ENCODE data around the gene SPECC1.
"Not testable (repeated sequence)": the region's sequence is repeated elsewhere in the genome, so short reads cannot be mapped to it uniquely, and the experiment has no call there.

Gene SPECC1

GRCh38 chr17:20327739-20328138 lies 318.6 kb downstream of the SPECC1 start:
- H3K4me1 ChIP-seq (ENCODE audit: control insufficient read depth in 1 of 2, insufficient read depth in 2 of 2, low read length in 2 of 2); H4K12ac ChIP-seq (ENCODE audit: low read depth, low read length); H2BK120ac ChIP-seq (ENCODE audit: insufficient read depth, low read length, poor library complexity); H3K27me3 ChIP-seq (ENCODE audit: insufficient read depth, low read length); H2BK12ac ChIP-seq (ENCODE audit: low read length); H3K79me1 ChIP-seq (ENCODE audit: low read length); H3K27ac ChIP-seq (ENCODE audit: low read depth, low read length); H3K4me3 ChIP-seq (ENCODE audit: low read depth, low read length); H2BK5ac ChIP-seq (ENCODE audit: low read depth, low read length, poor library complexity); H4K8ac ChIP-seq (ENCODE audit: low read depth, low read length); H3K9ac ChIP-seq (ENCODE audit: low read length); H3K4ac ChIP-seq (ENCODE audit: low read depth, low read length); H3K4me2 ChIP-seq (ENCODE audit: low read length); H4K91ac ChIP-seq (ENCODE audit: low read depth, low read length); H2AFZ ChIP-seq (ENCODE audit: insufficient read depth, low read length, poor library complexity); H3K9me3 ChIP-seq (ENCODE audit: insufficient read depth, low read depth, low read length); H3K79me2 ChIP-seq (ENCODE audit: control insufficient read depth, insufficient read depth, low read length, poor library complexity); H2AK5ac ChIP-seq (ENCODE audit: low read length); H3K23ac ChIP-seq (ENCODE audit: low read length); DNase-seq; H3K36me3 ChIP-seq (ENCODE audit: control insufficient read depth in 1 of 2, insufficient read depth in 2 of 2, low read length in 2 of 2); H3K18ac ChIP-seq (ENCODE audit: low read length); H3K14ac ChIP-seq (ENCODE audit: low read length): not testable (repeated sequence)
- WGBS (ENCODE audit: extremely low coverage, insufficient coverage, insufficient read length): no CpG with 5 or more reads among the region's 3 CpGs

- not testable (repeated sequence) for DNase-seq; H3K9ac ChIP-seq (ENCODE audit: low read length); H4K8ac ChIP-seq (ENCODE audit: low read depth, low read length); H3K27ac ChIP-seq (ENCODE audit: low read depth, low read length); H3K4me1 ChIP-seq (ENCODE audit: control insufficient read depth in 1 of 2, insufficient read depth in 2 of 2, low read length in 2 of 2); H3K18ac ChIP-seq (ENCODE audit: low read length); H2BK5ac ChIP-seq (ENCODE audit: low read depth, low read length, poor library complexity); H2BK120ac ChIP-seq (ENCODE audit: insufficient read depth, low read length, poor library complexity); H3K79me1 ChIP-seq (ENCODE audit: low read length); H3K36me3 ChIP-seq (ENCODE audit: control insufficient read depth in 1 of 2, insufficient read depth in 2 of 2, low read length in 2 of 2); H3K4ac ChIP-seq (ENCODE audit: low read depth, low read length); H3K23ac ChIP-seq (ENCODE audit: low read length); H3K14ac ChIP-seq (ENCODE audit: low read length); H2BK12ac ChIP-seq (ENCODE audit: low read length); H4K12ac ChIP-seq (ENCODE audit: low read depth, low read length); H2AK5ac ChIP-seq (ENCODE audit: low read length); H3K9me3 ChIP-seq (ENCODE audit: insufficient read depth, low read depth, low read length); H3K27me3 ChIP-seq (ENCODE audit: insufficient read depth, low read length); H4K91ac ChIP-seq (ENCODE audit: low read depth, low read length); H3K79me2 ChIP-seq (ENCODE audit: control insufficient read depth, insufficient read depth, low read length, poor library complexity); H3K4me3 ChIP-seq (ENCODE audit: low read depth, low read length); H3K4me2 ChIP-seq (ENCODE audit: low read length); H2AFZ ChIP-seq (ENCODE audit: insufficient read depth, low read length, poor library complexity)
- no CpG with 5 or more reads among the region's 3 CpGs for WGBS (ENCODE audit: extremely low coverage, insufficient coverage, insufficient read length)
These were observed 342.2 kb downstream of the SPECC1 start for GRCh38 chr17:20351405-20351804.

GRCh38 chr17:20352567-20352966 lies 343.4 kb downstream of the SPECC1 start:
- not testable (repeated sequence) for H2AK5ac ChIP-seq (ENCODE audit: low read length); H2AFZ ChIP-seq (ENCODE audit: insufficient read depth, low read length, poor library complexity); DNase-seq; H3K9me3 ChIP-seq (ENCODE audit: insufficient read depth, low read depth, low read length); H3K9ac ChIP-seq (ENCODE audit: low read length); H3K79me2 ChIP-seq (ENCODE audit: control insufficient read depth, insufficient read depth, low read length, poor library complexity); H2BK12ac ChIP-seq (ENCODE audit: low read length); H2BK120ac ChIP-seq (ENCODE audit: insufficient read depth, low read length, poor library complexity); H3K4ac ChIP-seq (ENCODE audit: low read depth, low read length); H3K14ac ChIP-seq (ENCODE audit: low read length); H3K4me2 ChIP-seq (ENCODE audit: low read length); H3K4me1 ChIP-seq (ENCODE audit: control insufficient read depth in 1 of 2, insufficient read depth in 2 of 2, low read length in 2 of 2); H3K27ac ChIP-seq (ENCODE audit: low read depth, low read length); H3K23ac ChIP-seq (ENCODE audit: low read length); H3K79me1 ChIP-seq (ENCODE audit: low read length); H4K12ac ChIP-seq (ENCODE audit: low read depth, low read length); H3K18ac ChIP-seq (ENCODE audit: low read length); H3K4me3 ChIP-seq (ENCODE audit: low read depth, low read length); H3K36me3 ChIP-seq (ENCODE audit: control insufficient read depth in 1 of 2, insufficient read depth in 2 of 2, low read length in 2 of 2); H4K91ac ChIP-seq (ENCODE audit: low read depth, low read length); H3K27me3 ChIP-seq (ENCODE audit: insufficient read depth, low read length); H2BK5ac ChIP-seq (ENCODE audit: low read depth, low read length, poor library complexity); H4K8ac ChIP-seq (ENCODE audit: low read depth, low read length)
- WGBS (ENCODE audit: extremely low coverage, insufficient coverage, insufficient read length): no CpG with 5 or more reads among the region's 3 CpGs

- not testable (repeated sequence) for H3K27ac ChIP-seq (ENCODE audit: low read depth, low read length); H2AK5ac ChIP-seq (ENCODE audit: low read length); H3K79me1 ChIP-seq (ENCODE audit: low read length); H3K4me2 ChIP-seq (ENCODE audit: low read length); H2AFZ ChIP-seq (ENCODE audit: insufficient read depth, low read length, poor library complexity); H3K9me3 ChIP-seq (ENCODE audit: insufficient read depth, low read depth, low read length); H4K8ac ChIP-seq (ENCODE audit: low read depth, low read length); H3K27me3 ChIP-seq (ENCODE audit: insufficient read depth, low read length); H3K79me2 ChIP-seq (ENCODE audit: control insufficient read depth, insufficient read depth, low read length, poor library complexity); H3K23ac ChIP-seq (ENCODE audit: low read length); DNase-seq; H3K4ac ChIP-seq (ENCODE audit: low read depth, low read length); H3K14ac ChIP-seq (ENCODE audit: low read length); H3K18ac ChIP-seq (ENCODE audit: low read length); H2BK12ac ChIP-seq (ENCODE audit: low read length); H2BK120ac ChIP-seq (ENCODE audit: insufficient read depth, low read length, poor library complexity); H3K4me1 ChIP-seq (ENCODE audit: control insufficient read depth in 1 of 2, insufficient read depth in 2 of 2, low read length in 2 of 2); H3K9ac ChIP-seq (ENCODE audit: low read length); H2BK5ac ChIP-seq (ENCODE audit: low read depth, low read length, poor library complexity); H3K4me3 ChIP-seq (ENCODE audit: low read depth, low read length); H3K36me3 ChIP-seq (ENCODE audit: control insufficient read depth in 1 of 2, insufficient read depth in 2 of 2, low read length in 2 of 2); H4K91ac ChIP-seq (ENCODE audit: low read depth, low read length); H4K12ac ChIP-seq (ENCODE audit: low read depth, low read length)
- WGBS (ENCODE audit: extremely low coverage, insufficient coverage, insufficient read length): no CpG with 5 or more reads among the region's 4 CpGs
These were observed 354.7 kb downstream of the SPECC1 start for GRCh38 chr17:20363846-20364245.

All from trophoblast cell (in vitro differentiated cells and primary cell).